KOPT-K1 (cell line): ENCODE results near the gene SLC7A1.

Experiments used
- H3K27ac ChIP-seq: fragments of 200-600 bp; sonication (generic); 2 replicates; pipeline ENCODE4 v1.5.1; 2016; ENCODE audit warnings: antibody characterized with exemption, mild to moderate bottlenecking, low read depth, low read length; ENCODE audit not compliant: poor library complexity, severe bottlenecking
- H3K36me3 ChIP-seq: fragments of 200-600 bp; sonication (generic); 2 replicates; pipeline ENCODE4 v1.5.1; 2017; ENCODE audit warnings: antibody characterized with exemption, mild to moderate bottlenecking, low read length, moderate library complexity; ENCODE audit not compliant: insufficient read depth
- H3K9me3 ChIP-seq: fragments of 200-600 bp; sonication (generic); 2 replicates; pipeline ENCODE4 v1.5.1; 2017; ENCODE audit warnings: antibody characterized with exemption, low read length, mild to moderate bottlenecking; ENCODE audit not compliant: insufficient read depth, poor library complexity, severe bottlenecking

The SLC7A1 gene

DNA sequence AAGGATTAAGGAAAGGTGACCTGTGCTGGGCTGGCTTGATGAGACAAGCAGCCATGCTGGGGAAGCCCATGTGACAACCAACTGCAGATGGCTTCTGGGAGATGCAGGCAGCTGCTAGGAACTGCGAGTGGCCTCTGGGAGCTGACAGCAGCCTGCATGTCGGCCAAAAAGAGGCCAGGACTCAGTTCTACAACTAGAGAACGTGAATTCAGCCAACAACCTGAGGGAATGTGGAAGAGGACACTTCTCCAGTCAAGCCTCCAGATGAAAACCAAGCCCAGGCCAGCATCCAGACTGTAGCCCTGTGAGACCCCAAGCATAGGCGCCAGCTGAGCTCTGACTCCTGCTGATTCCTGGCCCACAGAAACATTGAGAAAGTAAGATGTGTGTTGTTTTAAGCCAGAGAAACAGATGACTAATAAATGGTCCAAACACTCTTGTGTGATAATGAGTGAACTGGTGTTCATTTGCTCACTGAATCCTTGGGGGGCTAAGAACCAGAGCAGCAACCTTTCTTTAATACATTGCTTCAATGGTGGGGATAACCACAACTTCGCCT is 45.0 kb downstream of the SLC7A1 start:
- Histone ChIP-seq H3K27ac (no peak overlapping the region), H3K36me3 (peaks cover 92% of the 10 kb centered on the region), H3K9me3 (no peaks in the 10 kb centered on the region)

DNA sequence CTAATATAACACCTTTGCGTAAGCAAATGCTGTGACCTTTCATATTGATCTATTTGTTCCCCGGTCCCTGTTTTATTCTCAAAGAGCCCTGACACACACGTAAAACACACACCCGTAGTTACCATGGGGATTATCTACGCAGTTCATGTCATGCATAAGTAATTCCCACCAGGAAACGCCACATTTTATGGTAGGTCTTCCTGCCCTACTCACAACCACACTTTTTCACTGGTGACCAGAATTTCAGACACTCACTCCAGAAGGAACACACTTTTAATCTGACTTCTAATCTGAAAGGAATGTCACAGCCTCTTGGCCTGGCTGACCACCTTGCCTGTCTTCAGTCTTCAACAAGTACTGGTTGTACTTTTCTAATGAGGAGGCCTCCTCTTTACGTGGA is 46.8 kb downstream of the SLC7A1 start:
- H3K36me3 ChIP-seq, result peaks cover 91% of the 10 kb centered on the region
- H3K27ac ChIP-seq, result no peak overlapping the region
- H3K9me3 ChIP-seq, result no peaks in the 10 kb centered on the region

- no peaks in the 10 kb centered on the region for H3K9me3 ChIP-seq
- H3K36me3 ChIP-seq, result peaks cover 75% of the 10 kb centered on the region
- no peak overlapping the region for H3K27ac ChIP-seq
These were observed 48.3 kb downstream of the SLC7A1 start for GRCh38 chr13:29547153-29547552.

DNA sequence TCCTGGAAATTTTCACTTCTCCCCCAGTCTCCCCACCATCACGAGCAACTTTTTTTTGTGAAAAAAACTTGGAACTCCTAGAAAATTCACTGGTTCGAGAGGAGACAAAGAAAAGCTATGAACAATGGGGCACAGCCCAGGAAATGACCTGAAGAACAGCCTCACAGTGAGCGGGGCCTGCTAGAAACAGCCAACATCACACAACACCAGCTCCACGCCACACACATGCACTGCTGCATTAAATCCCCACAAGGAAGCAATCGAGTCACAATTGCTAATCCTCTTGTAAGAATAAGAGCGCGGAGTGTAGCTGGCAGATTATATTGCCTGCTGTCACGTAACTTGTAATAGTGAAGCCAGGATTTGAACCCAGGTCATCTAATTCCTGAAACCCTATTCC is 48.8 kb downstream of the SLC7A1 start:
- no peak overlapping the region for H3K27ac ChIP-seq
- no peaks in the 10 kb centered on the region for H3K9me3 ChIP-seq
- H3K36me3 ChIP-seq, result peaks cover 70% of the 10 kb centered on the region

- Histone ChIP-seq H3K9me3 (no peaks in the 10 kb centered on the region), H3K27ac (no peak overlapping the region), H3K36me3 (peaks cover 70% of the 10 kb centered on the region)
These were observed 49.5 kb downstream of the SLC7A1 start for GRCh38 chr13:29545988-29546387.

- Histone ChIP-seq H3K27ac (no peak overlapping the region), H3K9me3 (no peaks in the 10 kb centered on the region), H3K36me3 (peaks cover 70% of the 10 kb centered on the region)
These were observed 52.0 kb downstream of the SLC7A1 start for GRCh38 chr13:29543230-29544215.

GRCh38 chr13:29542381-29542780 is 53.1 kb downstream of the SLC7A1 start:
- Histone ChIP-seq H3K9me3 (no peaks in the 10 kb centered on the region), H3K36me3 (peaks cover 70% of the 10 kb centered on the region), H3K27ac (no peak overlapping the region)

- no peak overlapping the region for H3K27ac ChIP-seq
- H3K9me3 ChIP-seq, result no peaks in the 10 kb centered on the region
- H3K36me3 ChIP-seq, result peaks cover 69% of the 10 kb centered on the region
These were observed 54.1 kb downstream of the SLC7A1 start for GRCh38 chr13:29541400-29541799.

DNA sequence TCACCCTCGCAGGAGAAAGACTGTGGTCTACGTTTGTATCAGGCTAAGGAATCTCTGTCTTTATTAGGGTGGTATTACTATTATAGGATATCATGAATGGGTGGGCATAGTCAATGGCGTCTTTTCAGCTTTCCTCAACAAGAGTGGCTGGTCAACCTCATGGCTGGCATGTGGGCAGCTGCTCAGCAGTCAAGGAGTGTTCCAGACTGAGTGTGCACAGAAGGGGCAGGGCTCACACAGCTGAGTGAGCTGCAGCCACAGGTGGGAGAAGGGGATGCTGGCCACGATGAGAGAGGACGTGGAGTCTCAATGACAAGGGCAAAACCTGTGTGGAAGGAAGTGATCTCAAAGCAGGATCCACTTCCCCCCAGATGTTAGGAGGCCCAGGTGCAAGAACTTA is 54.7 kb downstream of the SLC7A1 start:
- H3K27ac ChIP-seq, result no peak overlapping the region
- H3K36me3 ChIP-seq, result peaks cover 69% of the 10 kb centered on the region
- no peaks in the 10 kb centered on the region for H3K9me3 ChIP-seq

- Histone ChIP-seq H3K36me3 (peaks cover 69% of the 10 kb centered on the region), H3K27ac (no peak overlapping the region), H3K9me3 (no peaks in the 10 kb centered on the region)
These were observed 55.2 kb downstream of the SLC7A1 start for GRCh38 chr13:29540334-29540733.

GRCh38 chr13:29539856-29540255 is 55.6 kb downstream of the SLC7A1 start:
- Histone ChIP-seq H3K36me3 (peaks cover 68% of the 10 kb centered on the region), H3K27ac (no peak overlapping the region), H3K9me3 (no peaks in the 10 kb centered on the region)

DNA sequence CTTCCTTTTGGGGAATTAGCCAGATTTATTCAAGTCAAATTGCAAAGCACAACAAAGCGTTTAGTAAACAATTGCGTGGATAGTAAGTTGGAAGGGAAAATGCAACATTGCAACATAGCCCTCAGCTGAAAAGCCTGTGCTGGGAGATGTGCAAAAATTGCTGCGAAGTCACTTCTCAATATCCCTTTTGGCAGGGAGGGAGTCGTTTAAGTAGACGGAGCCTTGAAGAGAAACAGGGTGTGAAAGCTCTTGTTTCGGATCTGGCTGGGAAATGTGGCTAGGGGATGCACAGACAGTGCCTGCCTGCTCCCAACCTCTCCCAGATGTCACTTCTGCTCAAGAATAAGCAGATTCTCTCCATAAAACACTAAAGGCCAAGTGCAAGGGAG is 56.8 kb downstream of the SLC7A1 start:
- H3K27ac ChIP-seq, result no peak overlapping the region
- no peaks in the 10 kb centered on the region for H3K9me3 ChIP-seq
- peaks cover 76% of the 10 kb centered on the region for H3K36me3 ChIP-seq

- H3K36me3 ChIP-seq, result peaks cover 83% of the 10 kb centered on the region
- H3K9me3 ChIP-seq, result no peaks in the 10 kb centered on the region
- no peak overlapping the region for H3K27ac ChIP-seq
These were observed 57.5 kb downstream of the SLC7A1 start for GRCh38 chr13:29537736-29538651.

GRCh38 chr13:29536853-29537252 is 58.6 kb downstream of the SLC7A1 start:
- Histone ChIP-seq H3K9me3 (no peaks in the 10 kb centered on the region), H3K27ac (no peak overlapping the region), H3K36me3 (peaks cover 94% of the 10 kb centered on the region)
